HCT116 (cell line): ENCODE results near the gene TRIM14. TPM values are rescaled to one million over a fixed set of nuclear protein-coding genes. Genes with fewer than 3 reads are reported as not detected.

Source experiments
- ATAC-seq: fragments of 200-7000 bp; cut with Tn5 transposase; 2 replicates; pipeline ENCODE4 v1.9.1; 2020; ENCODE audit warnings: mild to moderate bottlenecking, moderate library complexity
- BruUV-seq: library from RNA; stranded (reverse); fragments of 400-500 nt; replicated peaks from 2 replicates; lab custom pipeline; 2021; lab: Mats Ljungman, UMichigan
- CTCF ChIA-PET: fragments of 300-600 bp; sonication (Branson Sonifier 250); formaldehyde crosslinking; loops from one replicate; lab custom pipeline; 2021; ENCODE audit warnings: antibody characterized with exemption; lab: Charles Lee
- POLR2A ChIA-PET: fragments of 300-600, 350-600 bp; sonication (Branson Sonifier 250); formaldehyde crosslinking; loops from one replicate; lab custom pipeline; 2021; ENCODE audit warnings: antibody characterized with exemption; lab: Charles Lee
- RAD21 ChIA-PET, 2 experiments: fragments of 300-600 bp; sonication (Branson Sonifier 250); formaldehyde crosslinking; loops; one replicate each; lab custom pipeline; 2023; ENCODE audit warnings: low total read pairs in 2 of 2; ENCODE audit not compliant: uncharacterized antibody in 2 of 2, unreplicated experiment in 2 of 2, low non-redundant PET in 1 of 2; lab: Charles Lee
- DNase-seq: peaks from one replicate; pipeline ENCODE4 v3.0.0-alpha.2; 2010; ENCODE audit warnings: low read depth, low spot score
- H2AFZ ChIP-seq: fragments of 200-600 bp; shearing (Covaris generic), sonication (generic); 2 replicates; pipeline ENCODE4 v1.6.1; 2017; ENCODE audit warnings: low read depth, mixed run types, mixed read lengths, antibody characterized with exemption, low read length; ENCODE audit not compliant: poor library complexity, severe bottlenecking
- H3K27ac ChIP-seq: 2 replicates; pipeline ENCODE4 v1.5.1; 2012; ENCODE audit warnings: low read depth, low read length
- H3K27me3 ChIP-seq: fragments of 200-600 bp; sonication (generic); 2 replicates; pipeline ENCODE4 v1.6.1; 2016; ENCODE audit warnings: mixed run types, low read length, mixed read lengths; ENCODE audit not compliant: insufficient read depth
- H3K36me3 ChIP-seq, 2 experiments: fragments of 200-500 bp in 1 of 2; fragments of 200-600 bp in 1 of 2; sonication (Bioruptor generic) in 1 of 2; sonication (generic) in 1 of 2; 2 replicates each; pipeline versions ENCODE4 v1.5.1 to v1.6.1; 2014 to 2016; ENCODE audit warnings: low read length in 2 of 2, inconsistent platforms in 1 of 2, mixed read lengths in 1 of 2, mixed run types in 1 of 2; ENCODE audit not compliant: insufficient read depth in 2 of 2, control insufficient read depth in 1 of 2
- H3K4me1 ChIP-seq, 2 experiments: fragments of 200-600 bp in 1 of 2; sonication (generic) in 1 of 2; 2 replicates each; pipeline versions ENCODE4 v1.5.1 to v1.6.1; 2012 to 2017; ENCODE audit warnings: low read length in 2 of 2, inconsistent platforms in 1 of 2, mild to moderate bottlenecking in 1 of 2, mixed read lengths in 1 of 2, mixed run types in 1 of 2, moderate library complexity in 1 of 2; ENCODE audit not compliant: insufficient read depth in 2 of 2, control insufficient read depth in 1 of 2
- H3K4me2 ChIP-seq: fragments of 200-600 bp; sonication (generic); 2 replicates; pipeline ENCODE4 v1.6.1; 2017; ENCODE audit warnings: mixed run types, low read length, mixed read lengths
- H3K4me3 ChIP-seq, 2 experiments: fragments of 200-600 bp in 1 of 2; sonication (generic) in 1 of 2; replicated peaks in 1 of 2; 2 replicates each; pipeline ENCODE4 v1.5.1; 2011 to 2016; ENCODE audit warnings: low read length in 2 of 2, control low read depth in 1 of 2, low read depth in 1 of 2, mild to moderate bottlenecking in 1 of 2, mixed read lengths in 1 of 2, mixed run types in 1 of 2
- H3K79me2 ChIP-seq: fragments of 200-600 bp; sonication (generic); 2 replicates; pipeline ENCODE4 v1.6.1; 2017; ENCODE audit warnings: mild to moderate bottlenecking, mixed run types, low read length, moderate library complexity, mixed read lengths; ENCODE audit not compliant: insufficient read depth
- H3K9ac ChIP-seq: fragments of 200-600 bp; sonication (generic); 2 replicates; pipeline ENCODE4 v1.6.1; 2016; ENCODE audit warnings: low read length, mixed read lengths
- H3K9me2 ChIP-seq: fragments of 200-600 bp; sonication (generic), shearing (Covaris generic); 2 replicates; pipeline ENCODE4 v1.6.1; 2017; ENCODE audit warnings: mixed run types, mild to moderate bottlenecking, moderate library complexity; ENCODE audit not compliant: insufficient read depth
- H3K9me3 ChIP-seq, 2 experiments: fragments of 200-500 bp in 1 of 2; fragments of 200-600 bp in 1 of 2; sonication (Bioruptor generic) in 1 of 2; sonication (generic) in 1 of 2; 2 replicates each; pipeline ENCODE4 v1.6.1; 2014 to 2017; ENCODE audit warnings: low read length in 2 of 2, mixed read lengths in 2 of 2, inconsistent platforms in 1 of 2, low read depth in 1 of 2, mild to moderate bottlenecking in 1 of 2, mixed run types in 1 of 2, moderate library complexity in 1 of 2; ENCODE audit not compliant: control insufficient read depth in 1 of 2, insufficient read depth in 1 of 2
- H4K20me1 ChIP-seq: fragments of 200-600 bp; sonication (generic), shearing (Covaris generic); 2 replicates; pipeline ENCODE4 v1.6.1; 2017; ENCODE audit warnings: mixed run types, mild to moderate bottlenecking, moderate library complexity; ENCODE audit not compliant: insufficient read depth
- CBX3 ChIP-seq: IDR thresholded peaks from 2 replicates; pipeline ENCODE4 v1.6.1; 2012; ENCODE audit warnings: low read depth
- CEBPB ChIP-seq: IDR thresholded peaks from 2 replicates; pipeline ENCODE4 v1.6.1; 2012; ENCODE audit warnings: low read depth
- CTCF ChIP-seq, 3 experiments: fragments of 200-600 bp in 1 of 3; sonication (generic) in 1 of 3; IDR thresholded peaks in 2 of 3; conservative IDR thresholded peaks in 1 of 3; 2 replicates each; pipeline ENCODE4 v1.5.1; 2012 to 2017; ENCODE audit warnings: low read depth in 2 of 3, low read length in 2 of 3, antibody characterized with exemption in 1 of 3, borderline replicate concordance in 1 of 3, control low read depth in 1 of 3, mild to moderate bottlenecking in 1 of 3, mixed read lengths in 1 of 3, mixed run types in 1 of 3, moderate library complexity in 1 of 3; ENCODE audit not compliant: insufficient read depth in 1 of 3
- EGR1 ChIP-seq: IDR thresholded peaks from 2 replicates; pipeline ENCODE4 v1.6.1; 2012; ENCODE audit warnings: low read depth
- ELF1 ChIP-seq: IDR thresholded peaks from 2 replicates; pipeline ENCODE4 v1.6.1; 2012; ENCODE audit warnings: low read depth, borderline replicate concordance
- EZH2 ChIP-seq: fragments of 200-600 bp; sonication (generic); IDR thresholded peaks from 2 replicates; pipeline ENCODE4 v1.6.1; 2017; ENCODE audit warnings: antibody characterized with exemption, mixed run types
- FOSL1 ChIP-seq: IDR thresholded peaks from 2 replicates; pipeline ENCODE4 v1.6.1; 2012; ENCODE audit warnings: low read depth
- JUND ChIP-seq: IDR thresholded peaks from 2 replicates; pipeline ENCODE4 v1.6.1; 2012
- MAX ChIP-seq: IDR thresholded peaks from 2 replicates; pipeline ENCODE4 v1.6.1; 2012
- POLR2AphosphoS5 ChIP-seq: IDR thresholded peaks from 2 replicates; pipeline ENCODE4 v1.6.1; 2011; ENCODE audit warnings: mild to moderate bottlenecking, low read depth, low read length, moderate library complexity
- RAD21 ChIP-seq: IDR thresholded peaks from 2 replicates; pipeline ENCODE4 v1.6.1; 2012; ENCODE audit warnings: low read depth, mild to moderate bottlenecking
- REST ChIP-seq: IDR thresholded peaks from 2 replicates; pipeline ENCODE4 v1.6.1; 2012; ENCODE audit warnings: low read depth
- SP1 ChIP-seq: IDR thresholded peaks from 2 replicates; pipeline ENCODE4 v1.6.1; 2012; ENCODE audit warnings: low read depth
- SRF ChIP-seq: IDR thresholded peaks from 2 replicates; pipeline ENCODE4 v1.6.1; 2012; ENCODE audit warnings: low read depth
- TCF7L2 ChIP-seq: IDR thresholded peaks from 2 replicates; pipeline ENCODE4 v1.7.0; 2011; ENCODE audit warnings: borderline replicate concordance, inconsistent platforms; ENCODE audit not compliant: insufficient read depth, insufficient read length; ENCODE audit errors: extremely low read depth
- ZBTB33 ChIP-seq: IDR thresholded peaks from 2 replicates; pipeline ENCODE4 v1.6.1; 2011; ENCODE audit warnings: mild to moderate bottlenecking, low read length, moderate library complexity; ENCODE audit not compliant: insufficient replicate concordance; ENCODE audit errors: extremely low read depth
- ZNF274 ChIP-seq: fragments of 200-500 bp; sonication (Bioruptor generic); IDR thresholded peaks from 2 replicates; pipeline ENCODE4 v1.6.1; 2014; ENCODE audit warnings: mild to moderate bottlenecking, low read depth, low read length, inconsistent platforms
- intact Hi-C: fragments of 100-400 bp; cut with micrococcal nuclease; formaldehyde crosslinking; loops from 2 replicates; pipeline ENCODE4 v1.10.0; 2022
- total RNA-seq: library from RNA; stranded (reverse); gene quantifications from one replicate; pipeline ENCODE4 v1.2.1, GENCODE V29; 2021; ENCODE audit not compliant: unreplicated experiment
- TF ChIP-seq, protein P1 (sequence below): IDR thresholded peaks from 2 replicates; pipeline ENCODE4 v1.6.1; 2012

Gene TRIM14
- total RNA-seq, 1 experiment from 2014 or later: 24.4 TPM

DNA sequence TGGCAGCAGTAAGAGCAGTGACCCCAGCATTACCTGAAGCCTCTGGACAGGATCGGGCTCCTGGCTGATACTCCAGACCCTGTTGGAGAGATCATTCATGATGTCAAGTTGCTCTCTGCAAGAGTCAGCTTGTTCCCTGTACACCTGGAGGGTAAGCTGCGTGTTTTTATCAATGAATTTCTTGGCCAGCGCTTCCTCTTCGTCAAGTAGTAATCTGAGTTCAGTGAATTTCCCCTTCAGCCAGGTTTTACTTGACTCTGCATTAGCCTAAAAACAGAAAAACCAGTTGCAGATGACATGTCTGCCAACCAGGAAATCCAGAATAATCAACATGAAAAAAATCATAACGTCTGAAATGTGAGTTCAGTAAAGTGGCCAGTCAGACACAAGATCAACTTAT lies 19.1 kb downstream of the TRIM14 start:
- BruUV-seq: no TSS peak
- Histone ChIP-seq H3K4me1 (no peaks in the 10 kb centered on the region), H3K36me3 (0 out of 4 replicates have a peak, but pooled peaks cover 0 to 6% of the 10 kb centered on the region in 2 experiments), H4K20me1 (no peaks in the 10 kb centered on the region), H3K27ac (no peak overlapping the region), H3K9me2 (no peaks in the 10 kb centered on the region), H3K27me3 (no peaks in the 10 kb centered on the region), H3K9me3 (no peaks in the 10 kb centered on the region), H3K4me2 (no peak overlapping the region), H3K9ac (no peak overlapping the region), H2AFZ (no peak overlapping the region), H3K79me2 (no peaks in the 10 kb centered on the region), H3K4me3 (no peak overlapping the region)
- ChIA-PET RAD21 (no interaction called here), POLR2A (no interaction called here), CTCF (no interaction called here)
- DNase-seq: no peak
- intact Hi-C loops: no loop called here
- no peak for ATAC-seq
- TF ChIP-seq POLR2AphosphoS5: no peak
- TF ChIP-seq EGR1: no peak
- no peak for TF ChIP-seq CBX3
- no peak for TF ChIP-seq EZH2
- no peak for TF ChIP-seq ZNF274
- no peak for TF ChIP-seq JUND
- no peak for TF ChIP-seq RAD21
- no peak for TF ChIP-seq MAX
- TF ChIP-seq REST: no peak
- TF ChIP-seq, protein P1, sequence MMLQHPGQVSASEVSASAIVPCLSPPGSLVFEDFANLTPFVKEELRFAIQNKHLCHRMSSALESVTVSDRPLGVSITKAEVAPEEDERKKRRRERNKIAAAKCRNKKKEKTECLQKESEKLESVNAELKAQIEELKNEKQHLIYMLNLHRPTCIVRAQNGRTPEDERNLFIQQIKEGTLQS: no peak
- no peak for TF ChIP-seq ZBTB33
- TF ChIP-seq TCF7L2: no peak
- no peak for TF ChIP-seq SRF
- no peak for TF ChIP-seq SP1
- TF ChIP-seq FOSL1: no peak
- no peak for TF ChIP-seq CTCF (IDR thresholded peaks at IDR 0.05 in 2 of 3, conservative IDR thresholded peaks at IDR 0.05 in 1 of 3; ENCODE audit: borderline replicate concordance in 1 of 3, insufficient read depth in 1 of 3, low read depth in 2 of 3, low read length in 2 of 3)
- TF ChIP-seq ELF1: no peak
- TF ChIP-seq CEBPB: no peak
